NCI-H1436 (cell line): ENCODE measurements around the gene ELF5.

ENCODE experiments used
- DNase-seq: peaks from one replicate; lab custom pipeline; 2025; lab: John Stamatoyannopoulos, UW

Gene ELF5

GRCh38 chr11:34492806-34493414 lies 20.7 kb downstream of the ELF5 start:
- DNase-seq, result peak; percentile 50

- DNase-seq, result no peak
These were observed 23.3 kb downstream of the ELF5 start for GRCh38 chr11:34490304-34490703.

- no peak for DNase-seq
These were observed 24.6 kb downstream of the ELF5 start for GRCh38 chr11:34488855-34489557.

- no peak for DNase-seq
These were observed 26.2 kb downstream of the ELF5 start for GRCh38 chr11:34487430-34487829.

- no peak for DNase-seq
These were observed 30.3 kb downstream of the ELF5 start for GRCh38 chr11:34483106-34483874.

GRCh38 chr11:34481307-34481706 lies 32.3 kb downstream of the ELF5 start:
- DNase-seq, result no peak

- DNase-seq, result no peak
These were observed 33.3 kb downstream of the ELF5 start for GRCh38 chr11:34480314-34480713.

- no peak for DNase-seq
These were observed 34.5 kb downstream of the ELF5 start for GRCh38 chr11:34478845-34479663.

GRCh38 chr11:34476849-34477248 lies 36.7 kb downstream of the ELF5 start:
- no peak for DNase-seq

- DNase-seq, result no peak
These were observed 37.9 kb downstream of the ELF5 start for GRCh38 chr11:34475656-34476055.

- DNase-seq, result no peak
These were observed 39.9 kb downstream of the ELF5 start for GRCh38 chr11:34473603-34474169.

GRCh38 chr11:34468209-34468841 lies 45.3 kb downstream of the ELF5 start:
- DNase-seq, result no peak

- no peak for DNase-seq
These were observed 46.6 kb downstream of the ELF5 start for GRCh38 chr11:34466802-34467488.

- DNase-seq, result no peak
These were observed 49.0 kb downstream of the ELF5 start for GRCh38 chr11:34464591-34465051.

- no peak for DNase-seq
These were observed 52.4 kb downstream of the ELF5 start for GRCh38 chr11:34461215-34461614.

GRCh38 chr11:34460278-34460677 lies 53.3 kb downstream of the ELF5 start:
- DNase-seq, result no peak

GRCh38 chr11:34459507-34460162 lies 54.0 kb downstream of the ELF5 start:
- DNase-seq, result no peak

- DNase-seq, result no peak
These were observed 55.1 kb downstream of the ELF5 start for GRCh38 chr11:34458525-34458924.

GRCh38 chr11:34457607-34458006 lies 56.0 kb downstream of the ELF5 start:
- DNase-seq, result no peak
